HG02852 (cell line): ENCODE results near the gene ANKK1.
A peak's percentile ranks its signal among the peaks of the same experiment; 100 is the strongest.

Source experiments
- ATAC-seq: cut with Tn5 transposase; IDR thresholded peaks from one replicate; pipeline ENCODE4 v1.9.1; 2021; ENCODE audit warnings: mild to moderate bottlenecking, moderate library complexity; ENCODE audit not compliant: unreplicated experiment

The ANKK1 gene, protein sequence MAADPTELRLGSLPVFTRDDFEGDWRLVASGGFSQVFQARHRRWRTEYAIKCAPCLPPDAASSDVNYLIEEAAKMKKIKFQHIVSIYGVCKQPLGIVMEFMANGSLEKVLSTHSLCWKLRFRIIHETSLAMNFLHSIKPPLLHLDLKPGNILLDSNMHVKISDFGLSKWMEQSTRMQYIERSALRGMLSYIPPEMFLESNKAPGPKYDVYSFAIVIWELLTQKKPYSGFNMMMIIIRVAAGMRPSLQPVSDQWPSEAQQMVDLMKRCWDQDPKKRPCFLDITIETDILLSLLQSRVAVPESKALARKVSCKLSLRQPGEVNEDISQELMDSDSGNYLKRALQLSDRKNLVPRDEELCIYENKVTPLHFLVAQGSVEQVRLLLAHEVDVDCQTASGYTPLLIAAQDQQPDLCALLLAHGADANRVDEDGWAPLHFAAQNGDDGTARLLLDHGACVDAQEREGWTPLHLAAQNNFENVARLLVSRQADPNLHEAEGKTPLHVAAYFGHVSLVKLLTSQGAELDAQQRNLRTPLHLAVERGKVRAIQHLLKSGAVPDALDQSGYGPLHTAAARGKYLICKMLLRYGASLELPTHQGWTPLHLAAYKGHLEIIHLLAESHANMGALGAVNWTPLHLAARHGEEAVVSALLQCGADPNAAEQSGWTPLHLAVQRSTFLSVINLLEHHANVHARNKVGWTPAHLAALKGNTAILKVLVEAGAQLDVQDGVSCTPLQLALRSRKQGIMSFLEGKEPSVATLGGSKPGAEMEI

GRCh38 chr11:113387605-113388211 is at the start of gene ANKK1:
Gene ANKK1, plus strand, starts transcription at chr11:113387779. Its CDS starts 106 bp downstream, at chr11:113387885.
- no peak for ATAC-seq

- no peak for ATAC-seq
Observed at GRCh38 chr11:113338730-113339129, 48.8 kb upstream of the ANKK1 start.

- no peak for ATAC-seq
Observed at GRCh38 chr11:113339929-113340589, 47.5 kb upstream of the ANKK1 start.

- no peak for ATAC-seq
Observed at GRCh38 chr11:113341388-113342165, 46.0 kb upstream of the ANKK1 start.

DNA sequence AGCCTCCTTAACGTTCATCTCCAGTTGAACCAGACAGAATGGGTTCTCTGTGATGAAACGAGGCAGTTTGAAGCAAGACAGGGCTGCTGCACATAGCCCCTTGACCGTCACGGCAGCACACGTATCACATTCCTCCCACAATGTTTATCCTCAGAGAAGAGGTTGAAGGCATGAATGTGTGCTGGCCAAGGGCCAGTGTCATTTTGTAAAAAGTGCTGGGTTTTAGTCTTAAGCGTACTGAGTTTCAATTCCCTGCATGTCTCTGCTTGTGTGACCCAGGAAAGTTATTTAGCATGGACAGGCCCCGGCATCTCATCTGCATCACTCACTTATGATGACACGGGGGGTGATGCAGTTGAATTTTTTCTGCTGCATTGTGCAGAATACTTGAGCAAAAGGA is 41.6 kb upstream of the ANKK1 start:
- ATAC-seq: no peak

GRCh38 chr11:113349528-113349927 is 38.1 kb upstream of the ANKK1 start:
- ATAC-seq: no peak

GRCh38 chr11:113350336-113351067 is 37.1 kb upstream of the ANKK1 start:
- no peak for ATAC-seq

DNA sequence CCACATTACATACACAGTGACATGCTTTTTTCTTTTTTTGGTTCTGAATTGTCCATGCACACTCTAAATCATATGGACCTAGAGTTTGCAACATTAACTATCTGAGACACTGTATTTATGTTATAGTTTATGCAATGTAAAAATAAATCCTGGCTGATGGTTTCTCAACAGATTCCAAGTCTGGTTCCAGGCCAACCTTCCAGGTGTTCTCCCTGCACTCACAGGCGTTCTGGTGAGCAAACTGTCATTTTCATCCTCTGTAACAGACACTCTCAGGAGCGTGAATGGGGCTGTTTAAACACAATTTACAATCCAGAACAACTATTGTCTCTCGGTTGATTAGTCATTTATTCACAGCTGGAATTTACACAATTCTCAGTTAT is 36.5 kb upstream of the ANKK1 start:
- no peak for ATAC-seq

DNA sequence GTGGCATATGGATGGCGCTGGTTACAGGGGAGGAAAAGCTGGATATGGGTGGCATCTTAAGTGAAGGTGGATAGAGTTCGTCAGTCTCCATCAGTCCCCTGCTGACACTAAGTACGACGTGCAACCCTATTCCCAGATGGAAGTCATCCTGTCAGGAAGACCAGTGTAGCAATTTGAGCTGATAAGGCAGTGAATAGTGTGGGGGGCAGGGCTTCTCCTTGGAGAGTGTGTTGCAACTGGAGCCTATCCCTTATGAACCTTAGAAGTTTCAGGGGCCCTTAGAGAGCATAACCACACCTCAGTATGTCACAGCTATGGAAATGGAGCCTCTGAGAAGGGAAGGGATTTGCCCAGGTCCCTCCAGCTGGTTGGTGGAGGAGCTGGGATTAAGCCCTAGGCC is 36.1 kb upstream of the ANKK1 start:
- ATAC-seq: no peak

GRCh38 chr11:113356203-113356602 is 31.4 kb upstream of the ANKK1 start:
- ATAC-seq: no peak

DNA sequence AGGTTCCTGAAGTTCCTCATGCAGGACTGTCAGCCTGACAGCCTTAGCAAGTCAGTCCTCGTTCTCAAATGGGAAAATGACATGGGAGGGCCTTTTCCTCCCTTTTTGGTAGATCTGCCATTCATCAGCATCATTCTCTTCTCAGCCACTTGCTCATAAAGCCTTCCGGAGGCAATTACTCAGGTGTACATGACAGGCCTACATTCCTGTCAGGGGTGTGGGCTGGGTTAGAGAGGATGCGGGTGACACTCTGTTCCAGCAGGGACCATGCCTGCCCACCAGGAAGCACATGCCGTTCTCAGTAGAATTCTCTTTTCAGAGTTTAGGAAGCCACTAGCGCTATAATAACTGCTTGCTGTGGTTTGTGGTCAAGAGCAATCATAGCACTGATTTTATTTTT is 24.2 kb upstream of the ANKK1 start:
- no peak for ATAC-seq

DNA sequence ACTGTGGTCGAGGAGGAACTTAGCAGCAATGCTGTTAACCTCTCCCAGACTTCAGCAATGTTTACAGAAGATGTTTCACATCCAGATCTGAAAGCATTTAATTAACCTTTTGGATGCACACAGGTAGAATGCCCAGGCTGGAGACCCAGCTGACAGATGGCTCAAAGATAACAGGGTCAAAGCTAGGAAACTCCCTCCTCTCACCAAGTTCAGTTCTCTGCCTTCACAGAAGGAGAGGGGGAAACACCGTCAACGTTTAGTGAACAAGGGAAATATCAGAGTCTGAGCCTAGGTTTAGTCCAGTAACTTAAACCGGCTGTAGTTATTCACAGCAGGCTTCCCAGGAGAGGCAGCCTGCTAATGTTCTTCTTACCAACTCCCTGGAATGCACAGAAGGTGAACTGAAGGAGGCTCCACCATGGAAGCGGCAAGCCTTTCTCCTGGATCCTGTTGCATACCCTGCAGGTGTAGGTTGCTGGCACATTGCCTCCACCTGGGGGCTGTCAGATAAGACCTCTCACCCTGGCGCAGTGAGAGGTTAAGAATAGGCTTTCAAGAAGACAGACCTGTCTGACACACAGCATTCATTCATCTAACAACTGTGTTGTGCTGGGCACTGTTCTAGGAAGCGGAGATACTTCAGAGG is 23.5 kb upstream of the ANKK1 start:
- ATAC-seq: no peak

DNA sequence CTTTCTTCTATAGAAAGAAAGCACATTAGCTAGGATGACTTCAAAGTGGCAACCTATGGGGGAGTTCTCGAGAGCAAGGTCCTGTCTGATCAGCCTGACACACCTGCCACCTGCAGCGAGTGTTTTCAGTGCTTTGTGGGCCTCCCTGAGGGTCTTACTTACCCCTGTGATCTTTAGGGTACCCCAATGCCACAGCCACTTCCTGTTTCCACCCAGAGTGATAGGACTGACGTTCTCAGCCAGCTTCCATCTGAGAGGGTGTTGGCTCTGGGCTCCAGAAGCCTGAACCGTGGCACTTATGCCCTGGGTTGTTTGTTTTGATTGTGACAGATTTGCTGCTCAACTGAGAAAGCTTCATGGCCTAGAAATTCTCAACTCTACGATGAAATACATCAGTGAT is 21.7 kb upstream of the ANKK1 start:
- no peak for ATAC-seq

DNA sequence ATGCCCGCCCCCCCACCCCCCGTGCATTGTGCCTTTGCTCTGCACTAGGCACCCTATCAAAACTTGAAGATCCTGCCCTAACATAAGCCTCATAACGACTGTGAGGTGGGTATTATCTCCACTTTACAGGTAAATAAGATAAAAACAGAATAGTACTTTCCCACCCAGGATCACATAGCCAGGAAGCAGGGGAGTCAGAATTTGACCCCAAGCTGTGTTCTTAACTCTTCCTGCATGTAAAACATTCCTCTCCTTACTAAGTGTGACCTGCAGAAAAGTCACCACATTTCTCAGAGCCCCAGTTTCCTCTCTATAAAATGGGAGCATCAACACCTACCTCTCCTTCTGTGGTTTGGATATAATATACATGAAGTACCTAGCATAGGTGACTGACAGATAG is 18.2 kb upstream of the ANKK1 start:
- ATAC-seq: no peak

DNA sequence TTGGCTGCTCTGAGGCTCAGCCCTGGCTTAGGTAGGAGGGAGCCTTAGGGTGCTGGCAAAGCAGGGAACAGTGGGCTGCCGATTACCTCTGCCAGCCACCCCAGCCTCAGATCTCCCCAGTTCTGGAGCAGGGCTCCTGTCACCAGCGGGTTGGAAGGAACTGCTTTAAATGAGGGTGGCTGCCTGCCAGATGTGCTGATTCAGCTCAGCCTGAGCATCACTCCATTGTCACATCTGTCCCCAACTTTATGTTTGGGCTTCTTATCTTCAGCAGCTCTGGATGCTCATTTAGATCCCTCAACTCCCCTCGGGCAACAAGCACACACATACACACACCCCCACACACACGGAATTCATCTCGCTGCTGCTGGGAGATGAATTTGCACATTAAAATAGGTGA is 16.9 kb upstream of the ANKK1 start:
- ATAC-seq: no peak

GRCh38 chr11:113372309-113372708 is 15.3 kb upstream of the ANKK1 start:
- no peak for ATAC-seq

GRCh38 chr11:113373306-113373705 is 14.3 kb upstream of the ANKK1 start:
- ATAC-seq: no peak

DNA sequence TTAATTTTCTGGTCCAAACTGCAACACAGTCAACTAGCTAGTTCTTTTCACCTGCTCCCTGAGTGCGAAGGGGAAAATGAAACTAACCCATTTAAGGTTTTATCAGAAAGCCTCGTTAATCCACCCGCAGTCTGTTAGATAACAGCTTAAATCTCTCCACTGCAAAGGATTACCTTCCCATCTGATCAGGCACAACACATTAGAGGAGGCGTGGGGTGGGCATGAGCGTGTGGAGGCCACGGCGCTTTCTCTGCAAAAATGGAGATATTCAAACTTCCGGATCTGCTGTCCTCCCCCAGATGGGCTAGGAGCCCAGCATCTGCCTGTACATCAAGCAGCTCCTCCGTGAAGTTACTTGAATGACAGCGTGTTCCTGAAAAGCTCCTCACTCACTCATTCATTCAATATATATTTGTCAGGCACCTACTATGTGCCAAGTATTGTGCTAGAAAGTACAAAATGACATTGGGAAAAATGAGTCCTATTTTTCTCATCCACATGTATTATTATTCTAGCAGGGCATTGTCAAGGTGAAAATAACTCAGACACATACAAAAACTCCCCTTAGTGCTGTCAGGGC is 13.5 kb upstream of the ANKK1 start:
- no peak for ATAC-seq

DNA sequence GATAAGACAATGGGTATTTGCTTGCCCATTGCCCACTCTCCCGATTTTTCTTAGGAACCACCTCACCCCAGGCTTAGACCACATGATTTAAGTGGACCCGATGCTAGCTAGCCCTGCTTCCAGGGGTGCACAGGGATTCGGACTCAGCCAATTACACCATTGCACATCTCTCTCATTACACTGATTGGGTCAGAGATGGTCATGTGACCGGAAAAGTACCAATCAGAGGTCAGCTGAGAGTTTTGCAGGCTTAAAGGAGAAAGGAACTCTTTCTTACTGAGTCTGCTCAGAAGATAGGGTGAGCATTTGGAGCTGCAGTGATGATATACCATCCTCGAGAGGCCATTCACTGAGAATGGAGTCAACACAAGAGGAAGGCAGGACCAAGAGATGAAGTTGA is 12.2 kb upstream of the ANKK1 start:
- peak; percentile 6 for ATAC-seq
